PC-3 (cell line): ENCODE measurements around the gene ITCH. TPM values are rescaled to one million over a fixed set of nuclear protein-coding genes. Genes with fewer than 3 reads are reported as not detected.

Source experiments
- ATAC-seq: fragments of 200-7000 bp; cut with Tn5 transposase; 2 replicates; pipeline ENCODE4 v1.9.1; 2020; ENCODE audit warnings: mild to moderate bottlenecking, moderate library complexity
- BruUV-seq: library from RNA; stranded (reverse); fragments of 400-500 nt; replicated peaks from 2 replicates; lab custom pipeline; 2021; lab: Mats Ljungman, UMichigan
- CTCF ChIA-PET: fragments of 300-600 bp; sonication (Branson Sonifier 250); formaldehyde crosslinking; loops from one replicate; lab custom pipeline; 2022; ENCODE audit warnings: antibody characterized with exemption; lab: Charles Lee
- POLR2A ChIA-PET: fragments of 300-600 bp; sonication (Branson Sonifier 250); formaldehyde crosslinking; loops from one replicate; lab custom pipeline; 2022; ENCODE audit warnings: antibody characterized with exemption; ENCODE audit not compliant: unreplicated experiment; lab: Charles Lee
- DNase-seq: peaks from one replicate; pipeline ENCODE4 v3.0.0-alpha.2; 2015
- H2AFZ ChIP-seq: fragments of 300-600 bp; sonication (generic); 2 replicates; pipeline ENCODE4 v1.6.0; 2016; ENCODE audit warnings: antibody characterized with exemption, low read length
- H3F3A ChIP-seq: fragments of 300-600 bp; sonication (generic); one replicate; pipeline ENCODE4 v1.6.0; 2017; ENCODE audit warnings: antibody characterized with exemption, low read length, control low read depth, mild to moderate bottlenecking; ENCODE audit not compliant: unreplicated experiment
- H3K27ac ChIP-seq: fragments of 300-600 bp; sonication (generic); 2 replicates; pipeline ENCODE4 v1.5.1; 2016; ENCODE audit warnings: mild to moderate bottlenecking, low read length
- H3K27me3 ChIP-seq: fragments of 300-600 bp; sonication (generic); 2 replicates; pipeline ENCODE4 v1.6.1; 2016; ENCODE audit warnings: low read length, mixed read lengths
- H3K36me3 ChIP-seq: fragments of 300-600 bp; sonication (generic); 2 replicates; pipeline ENCODE4 v1.6.1; 2016; ENCODE audit warnings: low read depth, mixed run types, low read length, mixed read lengths
- H3K4me1 ChIP-seq: fragments of 300-600 bp; sonication (generic); 2 replicates; pipeline ENCODE4 v1.5.1; 2016; ENCODE audit warnings: low read length; ENCODE audit not compliant: insufficient read depth
- H3K4me2 ChIP-seq: fragments of 300-600 bp; sonication (generic); 2 replicates; pipeline ENCODE4 v1.6.0; 2016; ENCODE audit warnings: low read length
- H3K4me3 ChIP-seq: fragments of 300-600 bp; sonication (generic); 2 replicates; pipeline ENCODE4 v1.5.1; 2016; ENCODE audit warnings: mild to moderate bottlenecking, low read length, mixed read lengths
- H3K79me2 ChIP-seq: fragments of 300-600 bp; sonication (generic); 2 replicates; pipeline ENCODE4 v1.6.1; 2017; ENCODE audit warnings: low read length, mixed read lengths
- H3K9ac ChIP-seq: fragments of 300-600 bp; sonication (generic); 2 replicates; pipeline ENCODE4 v1.6.0; 2016; ENCODE audit warnings: mild to moderate bottlenecking, low read length
- H3K9me2 ChIP-seq: fragments of 300-600 bp; sonication (generic); replicated peaks from 2 replicates; pipeline ENCODE4 v1.6.1; 2016; ENCODE audit warnings: mixed run types, low read length, mixed read lengths
- H3K9me3 ChIP-seq: fragments of 300-600 bp; sonication (generic); 2 replicates; pipeline ENCODE4 v1.6.1; 2016; ENCODE audit warnings: low read length, mixed read lengths
- H4K20me1 ChIP-seq: fragments of 300-600 bp; sonication (generic); 2 replicates; pipeline ENCODE4 v1.6.1; 2016; ENCODE audit warnings: low read length, mixed read lengths
- EZH2 ChIP-seq: fragments of 300-600 bp; sonication (generic); IDR thresholded peaks from one replicate; pipeline ENCODE4 v1.6.1; 2017; ENCODE audit warnings: antibody characterized with exemption, mild to moderate bottlenecking, low read length; ENCODE audit not compliant: unreplicated experiment
- EZH2phosphoT487 ChIP-seq: fragments of 300-600 bp; sonication (generic); IDR thresholded peaks from 2 replicates; pipeline ENCODE4 v1.6.1; 2018; ENCODE audit warnings: mild to moderate bottlenecking, antibody characterized with exemption, low read length, borderline replicate concordance
- intact Hi-C: fragments of 100-400 bp; cut with micrococcal nuclease; formaldehyde crosslinking; loops from 2 replicates; pipeline ENCODE4 v1.9.0; 2023
- total RNA-seq: library from RNA; depleted of rRNA; stranded (reverse); fragments of >200 nt; gene quantifications from 2 replicates; pipeline ENCODE4 v1.2.3, GENCODE V29; 2014
- TF ChIP-seq, protein P1 (sequence below): fragments of 300-600 bp; sonication (generic); conservative IDR thresholded peaks from 2 replicates; pipeline ENCODE4 v1.5.1; 2017; ENCODE audit warnings: antibody characterized with exemption, low read depth, mild to moderate bottlenecking, low read length

Gene ITCH
- total RNA-seq, 1 experiment from 2014 or later, result 54.8 TPM

DNA sequence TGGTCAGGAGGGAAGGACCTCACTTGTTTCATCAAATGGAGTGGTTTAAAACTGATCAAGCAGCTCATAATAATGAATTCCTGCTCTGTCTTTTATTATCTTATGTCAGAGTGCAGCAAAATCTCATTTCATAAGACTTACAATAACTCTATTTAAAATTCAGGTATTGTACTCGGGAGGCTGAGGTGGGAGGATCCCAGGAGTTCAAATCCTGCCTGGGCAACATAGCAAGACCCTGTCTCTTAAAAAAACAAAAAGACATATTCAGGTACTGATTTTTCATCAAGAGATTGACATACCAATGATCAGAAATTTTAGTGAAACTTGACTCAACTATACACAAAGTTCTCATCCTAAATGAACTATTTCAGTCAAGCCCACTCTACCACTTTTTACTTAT is 147.5 kb downstream of the ITCH start:
- intact Hi-C loops, result no loop called here
- no peak overlapping the region for H3K4me3 ChIP-seq
- H3K9me2 ChIP-seq, result no peaks in the 10 kb centered on the region
- H3K79me2 ChIP-seq, result no peaks in the 10 kb centered on the region
- no peak overlapping the region for H3K27ac ChIP-seq
- DNase-seq (no peak), ATAC-seq (no peak)
- H3K36me3 ChIP-seq, result peaks cover 28% of the 10 kb centered on the region
- H3K9me3 ChIP-seq, result no peaks in the 10 kb centered on the region
- POLR2A ChIA-PET, result no interaction called here
- no peak for TF ChIP-seq EZH2phosphoT487
- TF ChIP-seq, protein P1, sequence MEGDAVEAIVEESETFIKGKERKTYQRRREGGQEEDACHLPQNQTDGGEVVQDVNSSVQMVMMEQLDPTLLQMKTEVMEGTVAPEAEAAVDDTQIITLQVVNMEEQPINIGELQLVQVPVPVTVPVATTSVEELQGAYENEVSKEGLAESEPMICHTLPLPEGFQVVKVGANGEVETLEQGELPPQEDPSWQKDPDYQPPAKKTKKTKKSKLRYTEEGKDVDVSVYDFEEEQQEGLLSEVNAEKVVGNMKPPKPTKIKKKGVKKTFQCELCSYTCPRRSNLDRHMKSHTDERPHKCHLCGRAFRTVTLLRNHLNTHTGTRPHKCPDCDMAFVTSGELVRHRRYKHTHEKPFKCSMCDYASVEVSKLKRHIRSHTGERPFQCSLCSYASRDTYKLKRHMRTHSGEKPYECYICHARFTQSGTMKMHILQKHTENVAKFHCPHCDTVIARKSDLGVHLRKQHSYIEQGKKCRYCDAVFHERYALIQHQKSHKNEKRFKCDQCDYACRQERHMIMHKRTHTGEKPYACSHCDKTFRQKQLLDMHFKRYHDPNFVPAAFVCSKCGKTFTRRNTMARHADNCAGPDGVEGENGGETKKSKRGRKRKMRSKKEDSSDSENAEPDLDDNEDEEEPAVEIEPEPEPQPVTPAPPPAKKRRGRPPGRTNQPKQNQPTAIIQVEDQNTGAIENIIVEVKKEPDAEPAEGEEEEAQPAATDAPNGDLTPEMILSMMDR, result no peak
- TF ChIP-seq EZH2, result no peak
- H3K9ac ChIP-seq, result no peak overlapping the region
- BruUV-seq, result no TSS peak
- CTCF ChIA-PET, result no interaction called here
- no peaks in the 10 kb centered on the region for H3K27me3 ChIP-seq
- no peaks in the 10 kb centered on the region for H3F3A ChIP-seq
- no peaks in the 10 kb centered on the region for H4K20me1 ChIP-seq
- no peak overlapping the region for H3K4me2 ChIP-seq
- H2AFZ ChIP-seq, result no peak overlapping the region
- peaks cover 16% of the 10 kb centered on the region for H3K4me1 ChIP-seq

DNA sequence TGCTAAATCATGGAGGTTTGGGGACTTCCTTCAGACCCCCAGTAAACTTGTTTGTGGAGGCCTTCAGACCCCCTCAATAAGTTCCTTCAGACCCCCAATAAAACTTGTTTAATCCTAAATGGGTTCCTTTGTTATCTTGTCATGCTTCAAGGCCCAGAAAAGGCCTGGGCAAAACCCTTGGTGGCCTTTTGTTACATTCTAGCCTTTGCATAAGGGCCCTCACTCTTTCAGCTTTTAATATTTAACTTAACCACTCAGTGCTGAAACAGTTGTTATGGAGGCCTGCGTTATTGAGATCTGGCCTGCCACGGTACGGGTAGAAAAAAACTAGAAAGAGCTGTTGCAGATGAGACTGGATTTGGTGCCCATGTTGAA is 148.8 kb downstream of the ITCH start:
- ATAC-seq (no peak), DNase-seq (no peak)
- no peaks in the 10 kb centered on the region for H3F3A ChIP-seq
- no peaks in the 10 kb centered on the region for H3K9me3 ChIP-seq
- peaks cover 4% of the 10 kb centered on the region for H3K79me2 ChIP-seq
- no peak overlapping the region for H2AFZ ChIP-seq
- TF ChIP-seq EZH2phosphoT487 (no peak), EZH2 (no peak)
- TF ChIP-seq, protein P1, result no peak
- no peak overlapping the region for H3K4me3 ChIP-seq
- H3K4me2 ChIP-seq, result no peak overlapping the region
- peaks cover 20% of the 10 kb centered on the region for H3K36me3 ChIP-seq
- no peaks in the 10 kb centered on the region for H4K20me1 ChIP-seq
- H3K4me1 ChIP-seq, result peaks cover 16% of the 10 kb centered on the region
- ChIA-PET CTCF (no interaction called here), POLR2A (interaction anchor here (0.5 kb wide), 1 partner anchor 13 kb away, joined by 5 read pairs; no protein-coding TSS in a partner anchor)
- intact Hi-C loops, result no loop called here
- no peak overlapping the region for H3K9ac ChIP-seq
- no peak overlapping the region for H3K27ac ChIP-seq
- H3K27me3 ChIP-seq, result no peaks in the 10 kb centered on the region
- no TSS peak for BruUV-seq
- H3K9me2 ChIP-seq, result no peaks in the 10 kb centered on the region

DNA sequence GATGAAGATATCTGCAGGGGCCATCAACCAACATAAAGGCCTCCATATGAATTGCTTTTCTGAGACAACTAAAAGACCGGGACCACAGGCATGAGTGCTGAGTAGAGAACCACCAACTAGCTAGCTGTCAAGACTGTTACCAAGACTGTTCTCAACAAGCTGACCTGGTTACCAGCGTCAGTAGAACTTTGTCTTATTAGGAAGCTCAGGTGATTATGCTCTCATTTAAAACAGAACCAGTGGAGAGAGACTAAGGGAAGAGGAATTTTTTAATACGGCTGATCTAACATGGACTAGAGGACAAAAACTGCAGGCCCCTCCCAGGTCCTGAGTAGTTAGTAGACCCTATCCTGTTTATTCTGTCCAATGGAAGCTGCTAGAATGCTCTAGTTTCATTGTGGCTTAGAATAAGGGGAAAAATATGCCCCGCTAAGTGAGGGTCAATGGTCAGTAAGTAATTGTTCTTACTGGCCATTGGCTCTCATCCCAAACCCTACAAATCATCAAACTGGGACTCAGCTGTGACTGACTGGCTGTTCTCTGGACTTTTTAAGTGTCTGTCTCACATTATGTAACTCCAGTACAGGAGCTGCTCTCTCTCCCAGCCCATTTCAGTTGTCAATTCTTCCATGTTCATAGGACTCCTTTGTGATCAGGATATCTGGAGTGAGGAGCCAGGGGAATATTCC is 149.3 kb downstream of the ITCH start:
- intact Hi-C loops, result no loop called here
- H3K27ac ChIP-seq, result peak overlapping the region; percentile 33
- ChIA-PET POLR2A (interaction anchor here (0.5 kb wide), 1 partner anchor 14 kb away, joined by 5 read pairs; no protein-coding TSS in a partner anchor), CTCF (no interaction called here)
- DNase-seq (no peak), ATAC-seq (no peak)
- H3K4me3 ChIP-seq, result no peak overlapping the region
- H3K4me1 ChIP-seq, result peaks cover 16% of the 10 kb centered on the region
- no TSS peak for BruUV-seq
- H3K9ac ChIP-seq, result no peak overlapping the region
- no peaks in the 10 kb centered on the region for H3F3A ChIP-seq
- no peaks in the 10 kb centered on the region for H4K20me1 ChIP-seq
- TF ChIP-seq EZH2 (no peak), EZH2phosphoT487 (no peak)
- TF ChIP-seq, protein P1, result no peak
- H3K4me2 ChIP-seq, result no peak overlapping the region
- no peaks in the 10 kb centered on the region for H3K9me3 ChIP-seq
- no peaks in the 10 kb centered on the region for H3K27me3 ChIP-seq
- H3K79me2 ChIP-seq, result peaks cover 10% of the 10 kb centered on the region
- peaks cover 20% of the 10 kb centered on the region for H3K36me3 ChIP-seq
- no peak overlapping the region for H2AFZ ChIP-seq
- no peaks in the 10 kb centered on the region for H3K9me2 ChIP-seq
